H1 (cell line): Measurements from ENCODE around the gene PDE4D. TPM values are rescaled to one million over a fixed set of nuclear protein-coding genes. Genes with fewer than 3 reads are reported as not detected.

Experiments
- CTCF ChIA-PET: fragments of 300-600 bp; sonication (Branson Sonifier 250); formaldehyde crosslinking; loops from one replicate; lab custom pipeline; 2021; ENCODE audit not compliant: partially characterized antibody; lab: Charles Lee
- POLR2A ChIA-PET: fragments of 300-600 bp; sonication (Branson Sonifier 250); formaldehyde crosslinking; loops from one replicate; lab custom pipeline; 2021; ENCODE audit warnings: inconsistent platforms; ENCODE audit not compliant: partially characterized antibody; lab: Charles Lee
- DNase-seq, 2 experiments: peaks; one replicate each; pipeline versions ENCODE4 v3.0.0 to v3.0.0-alpha.2; 2010 to 2022; ENCODE audit warnings: low spot score in 2 of 2, low read depth in 1 of 2, mixed read lengths in 1 of 2
- FAIRE-seq: peaks from 2 replicates; lab custom pipeline; 2011; peaks lifted over from hg19 to GRCh38; lab: Jason Lieb, UNC
- H2AFZ ChIP-seq: 2 replicates; pipeline ENCODE4 v1.8.1; 2012; ENCODE audit warnings: low read length, inconsistent platforms
- H2AK5ac ChIP-seq: 2 replicates; pipeline ENCODE4 v1.6.1; 2013; ENCODE audit warnings: low read depth, low read length
- H2BK120ac ChIP-seq: replicated peaks from 2 replicates; pipeline ENCODE3; 2013; ENCODE audit warnings: low read depth, low read length, inconsistent platforms
- H2BK12ac ChIP-seq: 2 replicates; pipeline ENCODE4 v1.6.1; 2013; ENCODE audit warnings: low read depth, low read length
- H2BK15ac ChIP-seq: 2 replicates; pipeline ENCODE4 v1.6.1; 2013; ENCODE audit warnings: low read length
- H2BK20ac ChIP-seq: 2 replicates; pipeline ENCODE4 v1.6.1; 2013; ENCODE audit warnings: low read length
- H2BK5ac ChIP-seq: 2 replicates; pipeline ENCODE4 v1.6.1; 2013; ENCODE audit warnings: low read depth, low read length
- H3K14ac ChIP-seq: 2 replicates; pipeline ENCODE4 v1.6.1; 2013; ENCODE audit warnings: inconsistent platforms; ENCODE audit not compliant: insufficient read length
- H3K18ac ChIP-seq: 2 replicates; pipeline ENCODE4 v1.6.1; 2013; ENCODE audit warnings: low read length; ENCODE audit errors: extremely low read depth
- H3K23ac ChIP-seq: 2 replicates; pipeline ENCODE4 v1.6.1; 2013; ENCODE audit warnings: inconsistent platforms; ENCODE audit not compliant: insufficient read length
- H3K23me2 ChIP-seq: 2 replicates; pipeline ENCODE4 v1.6.1; 2013; ENCODE audit warnings: low read depth, low read length
- H3K27ac ChIP-seq: 2 replicates; pipeline ENCODE4 v1.6.1; 2011; ENCODE audit warnings: low read depth, low read length, inconsistent platforms
- H3K27me3 ChIP-seq, 4 experiments: replicated peaks in 1 of 4; 1 replicate in 1 of 4; 2 replicates in 3 of 4; pipeline versions ENCODE4 v1.6.1 to v1.8.1; 2011 to 2013; ENCODE audit warnings: low read length in 3 of 4, mild to moderate bottlenecking in 3 of 4, inconsistent platforms in 2 of 4, mixed read lengths in 2 of 4, moderate library complexity in 1 of 4; ENCODE audit not compliant: control insufficient read depth in 3 of 4, insufficient read depth in 3 of 4; ENCODE audit errors: extremely low read depth in 1 of 4
- H3K36me3 ChIP-seq, 4 experiments: 2 replicates each; pipeline versions ENCODE4 v1.6.1 to v1.8.1; 2011 to 2013; ENCODE audit warnings: mild to moderate bottlenecking in 4 of 4, low read length in 3 of 4, moderate library complexity in 2 of 4, control low read depth in 1 of 4, inconsistent platforms in 1 of 4; ENCODE audit not compliant: insufficient read depth in 4 of 4, control insufficient read depth in 2 of 4
- H3K4ac ChIP-seq: replicated peaks from 2 replicates; pipeline ENCODE3; 2013; ENCODE audit warnings: low read length, low read depth, mixed read lengths, inconsistent platforms; ENCODE audit not compliant: insufficient read length
- H3K4me1 ChIP-seq, 4 experiments: replicated peaks in 1 of 4; 1 replicate in 1 of 4; 2 replicates in 3 of 4; pipeline versions ENCODE4 v1.6.1 to v1.8.1; 2011 to 2013; ENCODE audit warnings: low read length in 3 of 4, inconsistent platforms in 2 of 4, mixed read lengths in 1 of 4; ENCODE audit not compliant: insufficient read depth in 4 of 4, control insufficient read depth in 3 of 4
- H3K4me2 ChIP-seq, 2 experiments: 2 replicates each; pipeline versions ENCODE4 v1.6.1 to v1.8.1; 2011 to 2013; ENCODE audit warnings: low read depth in 2 of 2, low read length in 2 of 2, control low read depth in 1 of 2, inconsistent platforms in 1 of 2, mild to moderate bottlenecking in 1 of 2; ENCODE audit not compliant: insufficient read depth in 1 of 2
- H3K4me3 ChIP-seq, 4 experiments: fragments of 200-600, 300-600 bp in 1 of 4; sonication (generic), shearing (Covaris generic), sonication (Bioruptor Twin) in 1 of 4; 2 replicates each; pipeline versions ENCODE4 v1.5.1 to v1.8.1; 2011 to 2016; ENCODE audit warnings: low read length in 4 of 4, low read depth in 3 of 4, control low read depth in 2 of 4, inconsistent platforms in 2 of 4, mild to moderate bottlenecking in 2 of 4, mixed read lengths in 1 of 4, moderate library complexity in 1 of 4; ENCODE audit not compliant: insufficient read depth in 2 of 4; ENCODE audit errors: extremely low read depth in 1 of 4
- H3K56ac ChIP-seq: replicated peaks from 2 replicates; pipeline ENCODE3; 2013; ENCODE audit warnings: low read depth, mild to moderate bottlenecking, mixed read lengths, low read length, inconsistent platforms; ENCODE audit not compliant: insufficient read length
- H3K79me1 ChIP-seq: 2 replicates; pipeline ENCODE4 v1.6.1; 2013; ENCODE audit warnings: low read depth, low read length, control low read depth
- H3K79me2 ChIP-seq, 2 experiments: 2 replicates each; pipeline versions ENCODE4 v1.6.1 to v1.8.1; 2012 to 2013; ENCODE audit warnings: low read length in 2 of 2, mild to moderate bottlenecking in 2 of 2, inconsistent platforms in 1 of 2; ENCODE audit not compliant: insufficient read depth in 2 of 2, control insufficient read depth in 1 of 2
- H3K9ac ChIP-seq, 4 experiments: replicated peaks in 1 of 4; 1 replicate in 1 of 4; 2 replicates in 3 of 4; pipeline versions ENCODE4 v1.6.1 to v1.8.1; 2011 to 2013; ENCODE audit warnings: low read depth in 3 of 4, low read length in 3 of 4, control low read depth in 2 of 4, mild to moderate bottlenecking in 2 of 4, moderate library complexity in 2 of 4, inconsistent platforms in 1 of 4; ENCODE audit errors: extremely low read depth in 1 of 4
- H3K9me3 ChIP-seq, 2 experiments: 2 replicates each; pipeline versions ENCODE4 v1.6.1 to v1.8.1; 2012 to 2013; ENCODE audit warnings: mild to moderate bottlenecking in 2 of 2, moderate library complexity in 2 of 2, control low read depth in 1 of 2, inconsistent platforms in 1 of 2, low read depth in 1 of 2, low read length in 1 of 2, mixed read lengths in 1 of 2; ENCODE audit not compliant: insufficient read depth in 2 of 2
- H4K20me1 ChIP-seq, 2 experiments: replicated peaks in 1 of 2; 2 replicates each; pipeline versions ENCODE3 to v1.8.1; 2011 to 2013; ENCODE audit warnings: inconsistent platforms in 2 of 2, low read length in 2 of 2, mild to moderate bottlenecking in 1 of 2; ENCODE audit not compliant: insufficient read depth in 2 of 2, control insufficient read depth in 1 of 2
- H4K5ac ChIP-seq: 2 replicates; pipeline ENCODE4 v1.6.1; 2013; ENCODE audit warnings: low read length, low read depth, mixed read lengths, inconsistent platforms; ENCODE audit not compliant: insufficient read length
- H4K8ac ChIP-seq: 2 replicates; pipeline ENCODE4 v1.8.0; 2013; ENCODE audit warnings: mild to moderate bottlenecking, moderate library complexity, low read length, inconsistent platforms; ENCODE audit not compliant: insufficient read depth; ENCODE audit errors: extremely low read depth
- H4K91ac ChIP-seq: replicated peaks from 2 replicates; pipeline ENCODE3; 2013; ENCODE audit warnings: low read length, mixed read lengths, inconsistent platforms; ENCODE audit not compliant: insufficient read length
- CHD1 ChIP-seq: IDR thresholded peaks from 2 replicates; pipeline ENCODE4 v1.6.1; 2012; ENCODE audit warnings: low read depth, low read length, improper control_type of control experiment
- CTBP2 ChIP-seq: IDR thresholded peaks from 2 replicates; pipeline ENCODE4 v1.7.0; 2011; ENCODE audit warnings: borderline replicate concordance, mild to moderate bottlenecking, moderate library complexity, mixed read lengths, low read length; ENCODE audit not compliant: insufficient read depth, insufficient read length
- GTF2F1 ChIP-seq: IDR thresholded peaks from 2 replicates; pipeline ENCODE4 v1.6.1; 2012; ENCODE audit warnings: low read depth, low read length, improper control_type of control experiment, borderline replicate concordance
- PHF8 ChIP-seq: fragments of 200-600 bp; sonication (generic); conservative IDR thresholded peaks from 2 replicates; pipeline ENCODE4 v1.7.1; 2012; ENCODE audit warnings: low read depth, mild to moderate bottlenecking, inconsistent platforms, low read length, moderate library complexity
- POLR2AphosphoS5 ChIP-seq: IDR thresholded peaks from 2 replicates; pipeline ENCODE4 v1.6.1; 2011; ENCODE audit warnings: low read depth, low read length
- RAD21 ChIP-seq, 2 experiments: IDR thresholded peaks in 1 of 2; conservative IDR thresholded peaks in 1 of 2; 2 replicates each; pipeline ENCODE4 v1.6.1; 2011; ENCODE audit warnings: low read depth in 2 of 2, low read length in 2 of 2, improper control_type of control experiment in 1 of 2, inconsistent platforms in 1 of 2, mild to moderate bottlenecking in 1 of 2, moderate library complexity in 1 of 2
- SIN3A ChIP-seq, 2 experiments: IDR thresholded peaks in 1 of 2; conservative IDR thresholded peaks in 1 of 2; 2 replicates each; pipeline ENCODE4 v1.6.1; 2011 to 2012; ENCODE audit warnings: low read length in 2 of 2, improper control_type of control experiment in 1 of 2, low read depth in 1 of 2, mild to moderate bottlenecking in 1 of 2
- SRF ChIP-seq: IDR thresholded peaks from 2 replicates; pipeline ENCODE4 v1.6.1; 2011; ENCODE audit warnings: mild to moderate bottlenecking, low read depth, low read length, moderate library complexity
- TAF1 ChIP-seq: IDR thresholded peaks from 2 replicates; pipeline ENCODE4 v1.6.1; 2011; ENCODE audit warnings: mild to moderate bottlenecking, low read depth, low read length
- WGBS, 2 experiments: shearing (Covaris generic) in 1 of 2; methylation state at CpG; one replicate each; pipeline versions ENCODE4 v1.1.6 to v1.1.7; 2013 to 2015; ENCODE audit warnings: low lambda C conversion rate in 2 of 2, mixed read lengths in 2 of 2, inconsistent platforms in 1 of 2, low coverage in 1 of 2, missing lambda C conversion rate in 1 of 2; ENCODE audit not compliant: insufficient replicate concordance in 2 of 2, insufficient coverage in 1 of 2, insufficient read length in 1 of 2; ENCODE audit errors: extremely low coverage in 1 of 2, missing lambda C conversion rate in 1 of 2; 5-methylcytosine and 5-hydroxymethylcytosine counted together
- polyA plus RNA-seq, 7 experiments: library from polyadenylated mRNA; depleted of rRNA in 3 of 7; stranded (reverse) in 5 of 7; unstranded in 2 of 7; fragments of >200 nt in 5 of 7; fragments of 200-250 nt in 2 of 7; gene quantifications; 1 replicate in 5 of 7; 2 replicates in 1 of 7; 4 replicates in 1 of 7; pipeline versions ENCODE4 v1.2.1 to v1.2.3, GENCODE V29; 2011 to 2013; ENCODE audit warnings: missing spikeins in 2 of 7, mixed read lengths in 2 of 7
- total RNA-seq: library from RNA; stranded (reverse); fragmentation: NEBNext Ultra II Directional; extraction: Animal tissue kit (Norgen Biotek cat#: 25700); gene quantifications from 2 replicates; pipeline ENCODE4 v1.2.1, GENCODE V29; 2021
- TF ChIP-seq, protein P1 (sequence below), 3 experiments: IDR thresholded peaks; 1 replicate in 2 of 3; 2 replicates in 1 of 3; pipeline versions ENCODE4 v1.5.1 to v1.6.1; 2011; ENCODE audit warnings: low read length in 3 of 3, mild to moderate bottlenecking in 3 of 3, inconsistent platforms in 2 of 3, low read depth in 1 of 3, moderate library complexity in 1 of 3; ENCODE audit not compliant: insufficient read depth in 1 of 3; ENCODE audit errors: control extremely low read depth in 1 of 3

The PDE4D gene
- total and polyA plus RNA-seq, 2 of the 8 experiments (the other 6 are each of a cell fraction or from before 2014, with no cell fraction given): 2.3 to 3.7 TPM

GRCh38 chr5:59390074-59390659, 503.4 kb downstream of the PDE4D start:
- no peaks in the 10 kb centered on the region for H4K20me1 ChIP-seq
- DNase-seq: no peak
- TF ChIP-seq RAD21 (IDR thresholded peaks at IDR 0.05 in 1 of 2, conservative IDR thresholded peaks at IDR 0.05 in 1 of 2; ENCODE audit: low read depth in 2 of 2, low read length in 2 of 2) (peak in 1 of 2 experiments; percentile 70; a peak in 3 of 4 replicates), SIN3A (conservative IDR thresholded peaks at IDR 0.05 in 1 of 2, IDR thresholded peaks at IDR 0.05 in 1 of 2; ENCODE audit: low read depth in 1 of 2, low read length in 2 of 2) (no peak), CHD1 (no peak), CTBP2 (no peak), POLR2AphosphoS5 (no peak), PHF8 (no peak), TAF1 (no peak), GTF2F1 (no peak), SRF (no peak)
- TF ChIP-seq, protein P1, sequence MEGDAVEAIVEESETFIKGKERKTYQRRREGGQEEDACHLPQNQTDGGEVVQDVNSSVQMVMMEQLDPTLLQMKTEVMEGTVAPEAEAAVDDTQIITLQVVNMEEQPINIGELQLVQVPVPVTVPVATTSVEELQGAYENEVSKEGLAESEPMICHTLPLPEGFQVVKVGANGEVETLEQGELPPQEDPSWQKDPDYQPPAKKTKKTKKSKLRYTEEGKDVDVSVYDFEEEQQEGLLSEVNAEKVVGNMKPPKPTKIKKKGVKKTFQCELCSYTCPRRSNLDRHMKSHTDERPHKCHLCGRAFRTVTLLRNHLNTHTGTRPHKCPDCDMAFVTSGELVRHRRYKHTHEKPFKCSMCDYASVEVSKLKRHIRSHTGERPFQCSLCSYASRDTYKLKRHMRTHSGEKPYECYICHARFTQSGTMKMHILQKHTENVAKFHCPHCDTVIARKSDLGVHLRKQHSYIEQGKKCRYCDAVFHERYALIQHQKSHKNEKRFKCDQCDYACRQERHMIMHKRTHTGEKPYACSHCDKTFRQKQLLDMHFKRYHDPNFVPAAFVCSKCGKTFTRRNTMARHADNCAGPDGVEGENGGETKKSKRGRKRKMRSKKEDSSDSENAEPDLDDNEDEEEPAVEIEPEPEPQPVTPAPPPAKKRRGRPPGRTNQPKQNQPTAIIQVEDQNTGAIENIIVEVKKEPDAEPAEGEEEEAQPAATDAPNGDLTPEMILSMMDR (IDR thresholded peaks at IDR 0.05; ENCODE audit: control extremely low read depth in 1 of 3, insufficient read depth in 1 of 3, low read depth in 1 of 3, low read length in 3 of 3): peak in 2 of 3 experiments; percentile 20 to 45; a peak in 2 of 4 replicates

More at GRCh38 chr5:59390074-59390659, 503.4 kb downstream of the PDE4D start:
- H3K56ac ChIP-seq: no peak overlapping the region
- 45% methylated on average over 2 of the region's 2 CpGs; no CpG with 5 or more reads in 1 of the 2 experiments for WGBS, 2 experiments
- H3K23ac ChIP-seq: no peak overlapping the region
- no peak overlapping the region for H2BK12ac ChIP-seq
- H3K79me1 ChIP-seq: no peaks in the 10 kb centered on the region
- no peak overlapping the region for H2BK120ac ChIP-seq
- H3K36me3 ChIP-seq: peaks cover 0 to 2% (median 0%) of the 10 kb centered on the region in 4 experiments; a peak in 1 of 8 replicates
- no peak overlapping the region for H4K8ac ChIP-seq
- H2AFZ ChIP-seq: no peak overlapping the region
- H4K91ac ChIP-seq: no peak overlapping the region
- H3K79me2 ChIP-seq: no peaks in the 10 kb centered on the region
- H3K4me1 ChIP-seq: no peaks in the 10 kb centered on the region
- H3K14ac ChIP-seq: no peak overlapping the region
- CTCF ChIA-PET: interaction anchor here (0.6 to 6.5 kb wide), 36 partner anchors 9 to 410 kb away, joined by 3 to 42 read pairs (median 4); no protein-coding TSS in a partner anchor
- POLR2A ChIA-PET: no interaction called here
- no peak overlapping the region for H4K5ac ChIP-seq
- H3K4me2 ChIP-seq: no peak overlapping the region
- H3K9me3 ChIP-seq: peaks cover 6 to 11% of the 10 kb centered on the region in 2 experiments; a peak in 2 of 4 replicates
- no peaks in the 10 kb centered on the region for H3K27me3 ChIP-seq
- H2BK15ac ChIP-seq: no peak overlapping the region
- H3K4me3 ChIP-seq: no peak overlapping the region
- H3K4ac ChIP-seq: no peak overlapping the region
- no peak overlapping the region for H3K9ac ChIP-seq
- no peak overlapping the region for H2BK20ac ChIP-seq
- H3K18ac ChIP-seq: no peak overlapping the region
- no peaks in the 10 kb centered on the region for H3K23me2 ChIP-seq
- no peak overlapping the region for H2BK5ac ChIP-seq
- H2AK5ac ChIP-seq: no peak overlapping the region
- no peak for FAIRE-seq
- no peak overlapping the region for H3K27ac ChIP-seq
